GM12891 (cell line): ENCODE measurements around the gene PTPN5.

Source experiments
- DNase-seq: peaks from one replicate; pipeline ENCODE4 v3.0.0; 2011; ENCODE audit warnings: low spot score; ENCODE audit not compliant: insufficient read length
- FAIRE-seq: peaks from 2 replicates; lab custom pipeline; 2011; peaks lifted over from hg19 to GRCh38; lab: Jason Lieb, UNC
- PAX5 ChIP-seq: IDR thresholded peaks from 2 replicates; pipeline ENCODE4 v1.6.1; 2011; ENCODE audit warnings: low read length, moderate library complexity, mild to moderate bottlenecking; ENCODE audit not compliant: insufficient read depth, severe bottlenecking
- POLR2A ChIP-seq: IDR thresholded peaks from 2 replicates; pipeline ENCODE4 v1.6.1; 2011; ENCODE audit warnings: low read depth, low read length, control low read depth
- POLR2AphosphoS5 ChIP-seq: IDR thresholded peaks from 2 replicates; pipeline ENCODE4 v1.6.1; 2011; ENCODE audit warnings: low read depth, low read length, control low read depth
- POU2F2 ChIP-seq: IDR thresholded peaks from 2 replicates; pipeline ENCODE4 v1.6.1; 2011; ENCODE audit warnings: low read depth, mild to moderate bottlenecking, control low read depth, low read length, moderate library complexity
- SPI1 ChIP-seq: IDR thresholded peaks from 2 replicates; pipeline ENCODE4 v1.6.1; 2011; ENCODE audit warnings: low read depth, low read length, control low read depth
- TAF1 ChIP-seq: IDR thresholded peaks from 2 replicates; pipeline ENCODE4 v1.6.1; 2011; ENCODE audit warnings: low read depth, low read length, control low read depth

PTPN5 gene

DNA sequence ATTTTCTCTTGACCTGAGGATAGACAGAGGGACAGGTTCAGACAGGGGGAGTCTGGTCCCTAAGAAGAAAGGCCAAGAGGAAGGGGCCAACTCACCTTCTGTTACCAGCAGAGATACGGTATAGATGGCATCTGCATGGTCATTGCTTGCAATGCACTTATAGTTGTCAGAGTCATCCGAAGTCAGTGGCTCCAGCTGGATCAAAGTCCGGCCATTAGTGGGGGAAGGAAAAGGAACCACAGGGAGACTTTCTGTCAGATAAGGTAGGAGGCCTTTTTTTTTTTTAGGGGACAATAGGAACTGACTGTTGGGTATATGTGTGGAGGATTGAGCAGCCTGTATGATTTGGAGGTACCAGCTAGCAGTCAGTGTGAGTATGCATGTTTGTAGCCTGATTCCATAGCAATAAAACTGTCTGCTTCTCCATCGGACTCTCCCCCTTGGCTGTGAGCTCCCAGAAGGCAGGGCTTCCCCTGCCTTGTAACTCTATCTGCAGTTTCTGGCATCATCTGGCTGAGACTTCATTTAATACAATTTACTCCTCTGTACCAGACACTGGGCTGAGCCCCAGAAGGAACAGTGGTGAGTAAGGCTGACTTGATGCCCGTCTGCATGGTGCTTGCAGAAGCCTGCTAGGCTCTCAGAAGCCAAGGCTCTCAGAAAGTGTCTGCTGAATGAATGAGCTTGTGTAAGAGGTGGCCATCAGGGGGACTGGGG, 71.3 kb downstream of the PTPN5 start:
- peak; percentile 59 for FAIRE-seq

GRCh38 chr11:18715476-18715875, 76.1 kb downstream of the PTPN5 start:
- TF ChIP-seq PAX5 (no peak), POLR2A (no peak), SPI1 (no peak), POLR2AphosphoS5 (no peak), TAF1 (no peak), POU2F2 (no peak)
- DNase-seq = no peak
- no peak for FAIRE-seq

More for the DNA sequence above, 71.3 kb downstream of the PTPN5 start:
- no peak for TF ChIP-seq POU2F2
- TF ChIP-seq TAF1 = no peak
- TF ChIP-seq POLR2A = no peak
- TF ChIP-seq PAX5 = no peak
- TF ChIP-seq POLR2AphosphoS5 = no peak
- DNase-seq = no peak

DNA sequence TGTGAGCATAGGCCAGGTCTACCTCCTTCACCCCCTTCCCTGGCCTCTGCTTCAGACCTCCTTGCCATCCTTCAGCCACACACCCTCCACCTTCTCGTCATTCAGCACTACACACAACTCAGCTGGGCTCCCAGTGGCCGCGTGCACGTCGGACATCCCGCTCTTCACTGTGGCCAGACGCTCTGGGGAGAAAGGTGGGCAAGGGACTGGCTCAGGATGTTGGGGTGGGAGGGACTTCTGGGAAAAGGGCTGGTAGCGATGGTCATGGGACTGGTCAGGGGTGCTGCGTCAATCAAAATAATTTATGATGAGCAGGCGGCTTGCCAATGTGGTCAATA, 77.2 kb downstream of the PTPN5 start:
- DNase-seq (no peak), FAIRE-seq (no peak)
- TF ChIP-seq POU2F2 = no peak
- TF ChIP-seq TAF1 = no peak
- no peak for TF ChIP-seq POLR2A

GRCh38 chr11:18713646-18714442, 77.8 kb downstream of the PTPN5 start:
- no peak for FAIRE-seq
- no peak for TF ChIP-seq TAF1
- TF ChIP-seq PAX5 = no peak
- TF ChIP-seq POLR2AphosphoS5 = no peak
- TF ChIP-seq POU2F2 = no peak
- TF ChIP-seq POLR2A = no peak
- no peak for TF ChIP-seq SPI1
- no peak for DNase-seq

DNA sequence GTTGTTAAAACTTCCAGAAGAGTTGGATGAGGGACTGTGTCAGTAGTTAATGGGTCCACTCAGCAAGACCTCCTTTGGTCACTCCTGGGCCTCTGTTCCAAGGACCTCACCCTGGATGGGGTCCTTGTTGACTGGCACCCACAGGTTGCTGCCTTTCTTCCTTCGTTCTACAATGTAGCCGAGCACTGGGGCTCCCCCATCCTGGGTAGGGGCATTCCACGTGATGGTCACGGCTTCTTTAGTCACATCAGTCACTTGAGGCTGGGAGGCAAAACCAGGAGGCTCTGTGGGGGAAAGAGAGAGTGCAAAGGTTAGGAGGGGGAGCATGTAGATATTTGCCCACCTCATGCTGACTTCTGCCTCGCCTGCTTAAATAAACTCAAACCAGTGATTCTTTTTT, 81.1 kb downstream of the PTPN5 start:
- FAIRE-seq = no peak
- DNase-seq = no peak
- no peak for TF ChIP-seq POLR2A
- TF ChIP-seq POLR2AphosphoS5 = no peak
- TF ChIP-seq PAX5 = no peak
- no peak for TF ChIP-seq SPI1
- no peak for TF ChIP-seq POU2F2
- TF ChIP-seq TAF1 = no peak

DNA sequence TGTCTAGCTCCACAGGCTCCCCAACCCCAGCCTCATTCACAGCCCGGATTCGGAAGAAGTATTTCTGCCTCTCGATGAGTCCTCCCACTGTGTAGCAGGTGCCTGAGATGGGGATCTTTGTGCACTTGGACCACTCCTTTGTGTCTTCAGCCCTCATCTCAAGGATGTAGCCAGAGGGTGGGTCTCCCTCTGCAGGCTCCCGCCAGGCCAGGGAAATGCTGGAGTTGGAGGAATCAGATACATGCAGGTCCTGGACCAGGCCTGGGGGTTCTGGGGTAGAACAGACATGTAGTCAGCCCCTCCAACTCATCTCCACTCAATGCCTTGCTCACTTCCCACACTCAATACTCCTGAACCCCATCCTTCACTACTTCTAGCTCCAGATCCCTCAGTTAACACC, 82.2 kb downstream of the PTPN5 start:
- TF ChIP-seq POLR2AphosphoS5 = no peak
- no peak for TF ChIP-seq SPI1
- no peak for TF ChIP-seq PAX5
- TF ChIP-seq POLR2A = no peak
- no peak for TF ChIP-seq TAF1
- no peak for TF ChIP-seq POU2F2
- DNase-seq (no peak), FAIRE-seq (no peak)

DNA sequence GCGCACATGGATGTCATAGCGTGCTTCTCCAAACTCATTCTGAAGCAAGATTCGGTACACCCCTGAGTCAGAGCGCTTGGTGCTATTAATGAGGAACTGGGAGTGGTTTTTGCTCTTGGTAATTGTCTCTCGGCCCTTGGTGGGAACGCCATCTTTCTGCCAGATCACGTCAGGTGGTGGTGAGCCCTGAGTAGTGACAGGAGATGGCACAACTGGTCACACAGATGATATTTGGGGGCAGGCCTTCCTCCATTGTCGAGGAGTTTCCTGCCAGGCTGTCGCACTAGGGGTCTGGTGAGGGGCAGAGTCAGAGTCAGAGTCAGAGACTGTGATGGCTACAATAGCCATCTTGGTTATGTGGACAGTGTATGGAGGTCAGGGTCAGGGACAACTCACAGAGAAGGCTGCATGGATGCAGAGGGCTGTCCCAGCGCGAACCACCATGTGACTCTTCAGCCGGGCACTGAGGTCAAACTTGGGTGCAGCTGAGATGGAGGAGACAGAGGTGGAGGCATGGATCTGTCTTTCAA, 83.7 kb downstream of the PTPN5 start:
- no peak for FAIRE-seq
- TF ChIP-seq POLR2AphosphoS5 (no peak), TAF1 (no peak), POLR2A (no peak), PAX5 (no peak), POU2F2 (no peak), SPI1 (no peak)
- no peak for DNase-seq

- TF ChIP-seq POU2F2 (no peak), POLR2A (no peak), POLR2AphosphoS5 (no peak), SPI1 (0 out of 2 replicates have a peak, but pooled peaks have one; percentile 11)
- FAIRE-seq (peak; percentile 90), DNase-seq (no peak)
Observed at GRCh38 chr11:18706330-18707243, 85.0 kb downstream of the PTPN5 start.

DNA sequence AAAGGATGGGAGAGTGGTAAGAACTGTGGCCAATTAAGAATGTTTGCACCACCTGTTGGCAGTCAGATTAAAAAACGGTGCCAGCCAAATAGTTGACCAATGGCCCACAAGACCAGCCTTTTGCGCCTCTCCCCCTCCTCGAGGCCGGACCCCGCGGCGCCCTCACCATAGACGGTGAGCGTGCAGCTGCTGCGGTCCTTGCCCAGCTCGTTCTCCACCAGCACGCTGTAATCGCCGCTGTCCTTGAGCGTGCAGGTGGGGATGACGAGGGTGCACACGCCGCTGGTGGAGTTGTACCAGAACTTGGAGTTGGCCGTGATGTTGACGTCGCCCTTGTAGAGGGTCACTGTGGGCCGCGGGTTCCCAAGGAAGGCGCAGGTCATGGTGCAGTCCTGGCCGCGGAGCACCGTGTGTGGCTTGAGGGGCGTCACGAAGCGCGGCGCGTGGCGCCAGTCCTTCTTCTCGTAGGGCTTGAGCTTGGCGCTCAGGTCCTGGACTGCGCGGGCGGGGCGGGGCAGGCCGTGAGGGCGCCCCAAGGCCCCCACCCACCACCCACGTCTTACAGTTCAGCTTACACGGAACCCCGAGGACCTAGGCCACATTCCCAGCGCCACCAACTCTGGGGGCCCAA, 85.8 kb downstream of the PTPN5 start:
- FAIRE-seq (peak; percentile 77), DNase-seq (no peak)
- no peak for TF ChIP-seq SPI1
- no peak for TF ChIP-seq POLR2AphosphoS5
- no peak for TF ChIP-seq PAX5
- no peak for TF ChIP-seq POLR2A
- no peak for TF ChIP-seq POU2F2
- TF ChIP-seq TAF1 = no peak
